Transverse colon (tissue), 4 donors: Measurements from ENCODE around the gene ALK. TPM values are rescaled to one million over a fixed set of nuclear protein-coding genes. Genes with fewer than 3 reads are reported as not detected.

ENCODE experiments used
- DNase-seq: peaks from one replicate; pipeline ENCODE4 v3.0.0-alpha.2; 2019
- H3K27ac ChIP-seq, 4 donors: fragments of 200-600 bp; sonication (generic); 2 replicates each; pipeline ENCODE4 v1.5.1; 2016 to 2018; ENCODE audit warnings: inconsistent platforms in 4 of 4
- H3K27me3 ChIP-seq: fragments of 200-600 bp; sonication (generic); 2 replicates; pipeline ENCODE4 v1.5.1; 2017; ENCODE audit warnings: inconsistent platforms
- H3K36me3 ChIP-seq, 4 donors: fragments of 200-600 bp; sonication (generic); 2 replicates each; pipeline ENCODE4 v1.5.1; 2017 to 2019; ENCODE audit warnings: inconsistent platforms in 4 of 4
- H3K4me1 ChIP-seq, 4 donors: fragments of 200-600 bp; sonication (generic); 2 replicates each; pipeline ENCODE4 v1.5.1; 2017 to 2020; ENCODE audit warnings: inconsistent platforms in 4 of 4
- H3K4me3 ChIP-seq, 4 donors: fragments of 200-600 bp; sonication (generic); 1 replicate in 1 of 4; 2 replicates in 3 of 4; pipeline versions ENCODE4 v1.5.1 to v1.6.1; 2017 to 2019; ENCODE audit warnings: inconsistent platforms in 4 of 4
- H3K9me3 ChIP-seq, 2 donors: fragments of 200-600 bp; sonication (generic); 2 replicates each; pipeline ENCODE4 v1.5.1; 2017 to 2019; ENCODE audit warnings: inconsistent platforms in 2 of 2
- CTCF ChIP-seq, 5 experiments: fragments of 200-600 bp in 3 of 5; fragments of 450-650 bp in 2 of 5; sonication (generic) in 3 of 5; IDR thresholded peaks; 1 replicate in 2 of 5; 2 replicates in 3 of 5; pipeline ENCODE4 v1.5.1; 2016 to 2017; ENCODE audit warnings: antibody characterized with exemption in 5 of 5, inconsistent platforms in 3 of 5, mild to moderate bottlenecking in 2 of 5, moderate library complexity in 1 of 5
- EP300 ChIP-seq: sonication (generic); formaldehyde crosslinking; IDR thresholded peaks from one replicate; pipeline ENCODE4 v1.6.1; 2017; ENCODE audit warnings: antibody characterized with exemption, low read depth
- POLR2A ChIP-seq: fragments of 450-650 bp; IDR thresholded peaks from one replicate; pipeline ENCODE4 v1.6.1; 2016; ENCODE audit warnings: antibody characterized with exemption, mild to moderate bottlenecking, moderate library complexity
- POLR2AphosphoS5 ChIP-seq, 3 donors: sonication (generic); formaldehyde crosslinking; IDR thresholded peaks; one replicate each; pipeline ENCODE4 v1.6.1; 2016; ENCODE audit warnings: antibody characterized with exemption in 3 of 3
- WGBS, 2 donors: methylation state at CpG; one replicate each; pipeline ENCODE4 v1.1.5; 2018; ENCODE audit warnings: low coverage in 1 of 2; 5-methylcytosine and 5-hydroxymethylcytosine counted together
- in situ Hi-C, 4 donors: fragments of 200-750 bp; cut with MboI; loops; one replicate each; pipeline versions ENCODE4 v1.15.0 to v1.15.1; 2017; ENCODE audit warnings: low sequenced_read_pairs in 3 of 4, low pct_ligation_motif_present in 1 of 4, low pct_unique_long_range_greater_than_20kb in 1 of 4
- intact Hi-C: fragments of 100-400 bp; cut with DNase I; formaldehyde crosslinking; loops from one replicate; pipeline ENCODE4 v1.15.1; 2023; ENCODE audit warnings: low total_unique reads
- total RNA-seq, 4 donors: library from RNA; depleted of rRNA; stranded (reverse); fragments of >200 nt; gene quantifications; one replicate each; pipeline ENCODE4 v1.1.0, GENCODE V29; 2016

ALK gene
- total RNA-seq, 4 donors from 2014 or later: 0.32 to 0.82 TPM; not detected in 2

- TF ChIP-seq POLR2AphosphoS5 (IDR thresholded peaks at IDR 0.05): no peak
- no peak for TF ChIP-seq CTCF (IDR thresholded peaks at IDR 0.05)
- no peak for TF ChIP-seq POLR2A
- no peak for TF ChIP-seq EP300
- Histone ChIP-seq H3K36me3 (no peaks in the 10 kb centered on the region), H3K27ac (no peak overlapping the region), H3K27me3 (no peaks in the 10 kb centered on the region), H3K4me1 (no peaks in the 10 kb centered on the region), H3K9me3 (no peaks in the 10 kb centered on the region), H3K4me3 (no peak overlapping the region)
- in situ Hi-C loops: loop anchor here in 2 of 4 donors (10.0 to 25.0 kb wide), 2 partner anchors 237 to 355 kb away; no protein-coding TSS in a partner anchor
- intact Hi-C loops: no loop called here
- WGBS, 2 donors: 86 to 91% methylated on average over 6 of the region's 6 CpGs
- DNase-seq: no peak
Measured at GRCh38 chr2:29191817-29192216, 729.6 kb downstream of the ALK start.

GRCh38 chr2:29189052-29189451, 732.3 kb downstream of the ALK start:
- Histone ChIP-seq H3K36me3 (no peaks in the 10 kb centered on the region), H3K9me3 (no peaks in the 10 kb centered on the region), H3K27me3 (no peaks in the 10 kb centered on the region), H3K4me3 (no peak overlapping the region), H3K4me1 (no peaks in the 10 kb centered on the region), H3K27ac (no peak overlapping the region)
- DNase-seq: no peak
- no peak for TF ChIP-seq POLR2A
- no peak for TF ChIP-seq CTCF (IDR thresholded peaks at IDR 0.05)
- TF ChIP-seq EP300: no peak
- TF ChIP-seq POLR2AphosphoS5 (IDR thresholded peaks at IDR 0.05): no peak
- in situ Hi-C loops: loop anchor here in 1 of 4 donors (25.0 kb wide), 1 partner anchor 352 kb away; no protein-coding TSS in a partner anchor
- 82 to 88% methylated on average over 1 to 5 of the region's 5 CpGs for WGBS, 2 donors
- intact Hi-C loops: no loop called here

DNA sequence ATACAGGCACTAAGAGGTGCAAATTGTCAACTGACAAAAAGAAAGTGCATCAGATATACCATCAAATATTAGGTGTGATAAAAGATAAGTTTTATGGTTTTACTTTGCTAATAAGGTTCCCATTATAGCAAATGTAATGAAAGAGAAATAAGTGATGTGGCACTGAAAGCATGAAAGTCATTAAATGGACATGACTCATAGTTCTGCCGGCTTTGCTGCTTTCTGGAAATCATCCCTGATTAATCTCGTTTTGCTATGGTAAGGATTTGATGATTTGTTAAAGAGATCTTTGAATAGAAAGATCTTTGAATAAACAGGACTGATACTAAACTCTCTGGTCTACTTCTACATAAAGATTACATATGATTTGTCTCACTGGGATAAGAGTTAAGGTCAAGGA, 733.5 kb downstream of the ALK start:
- DNase-seq: no peak
- Histone ChIP-seq H3K36me3 (no peaks in the 10 kb centered on the region), H3K4me3 (no peak overlapping the region), H3K9me3 (no peaks in the 10 kb centered on the region), H3K4me1 (no peaks in the 10 kb centered on the region), H3K27ac (no peak overlapping the region), H3K27me3 (no peaks in the 10 kb centered on the region)
- intact Hi-C loops: no loop called here
- TF ChIP-seq POLR2A (no peak), EP300 (no peak)
- in situ Hi-C loops: loop anchor here in 1 of 4 donors (25.0 kb wide), 1 partner anchor 351 kb away; no protein-coding TSS in a partner anchor
- 67 to 69% methylated on average over 2 of the region's 2 CpGs for WGBS, 2 donors

DNA sequence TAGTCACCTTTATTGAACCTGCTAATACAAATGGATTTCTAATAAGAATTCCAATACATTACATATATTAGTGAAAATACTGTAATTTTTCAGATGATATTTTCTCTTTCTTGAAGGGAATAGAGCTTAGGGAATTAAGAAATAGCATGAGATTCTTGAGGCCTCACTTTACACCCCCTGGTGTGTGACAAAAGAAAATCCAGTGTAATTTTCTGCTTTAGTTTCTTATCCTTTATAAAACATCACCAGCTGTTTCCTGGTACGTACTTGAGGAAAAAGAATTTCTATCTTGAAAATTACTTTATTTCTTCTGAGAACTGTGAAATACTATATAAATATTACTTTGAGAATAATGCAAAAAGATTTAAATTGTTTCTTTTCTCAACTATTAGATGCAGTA, 734.6 kb downstream of the ALK start:
- in situ Hi-C loops (loop anchor here in 1 of 4 donors (25.0 kb wide), 1 partner anchor 350 kb away; no protein-coding TSS in a partner anchor), intact Hi-C loops (no loop called here)
- H3K36me3 ChIP-seq: peaks cover 0 to 7% (median 0%) of the 10 kb centered on the region in 4 donors
- DNase-seq: no peak
- no peak overlapping the region for H3K27ac ChIP-seq
- WGBS, 2 donors: 93 to 94% methylated on average over 1 of the region's 1 CpG
- TF ChIP-seq POLR2A: no peak
- no peak for TF ChIP-seq POLR2AphosphoS5 (IDR thresholded peaks at IDR 0.05)
- no peak for TF ChIP-seq CTCF (IDR thresholded peaks at IDR 0.05)
- TF ChIP-seq EP300: no peak
- no peaks in the 10 kb centered on the region for H3K9me3 ChIP-seq
- no peaks in the 10 kb centered on the region for H3K4me1 ChIP-seq
- no peak overlapping the region for H3K4me3 ChIP-seq
- no peaks in the 10 kb centered on the region for H3K27me3 ChIP-seq

- in situ Hi-C loops: loop anchor here in 1 of 4 donors (25.0 kb wide), 1 partner anchor 347 kb away; no protein-coding TSS in a partner anchor
Measured at GRCh38 chr2:29184531-29184930, 736.9 kb downstream of the ALK start.

More at GRCh38 chr2:29184531-29184930, 736.9 kb downstream of the ALK start:
- no peak overlapping the region for H3K4me3 ChIP-seq
- no peaks in the 10 kb centered on the region for H3K9me3 ChIP-seq
- H3K4me1 ChIP-seq: no peaks in the 10 kb centered on the region
- intact Hi-C loops: no loop called here
- WGBS, 2 donors: 92 to 100% methylated on average over 3 to 6 of the region's 6 CpGs
- H3K27me3 ChIP-seq: no peaks in the 10 kb centered on the region
- H3K27ac ChIP-seq: no peak overlapping the region
- peaks cover 0 to 7% (median 0%) of the 10 kb centered on the region in 4 donors for H3K36me3 ChIP-seq
- DNase-seq: no peak
- TF ChIP-seq CTCF (IDR thresholded peaks at IDR 0.05) (no peak), EP300 (no peak), POLR2AphosphoS5 (IDR thresholded peaks at IDR 0.05) (no peak), POLR2A (no peak)
